Measurements from ENCODE around the gene MYPOP.

The MYPOP gene

DNA sequence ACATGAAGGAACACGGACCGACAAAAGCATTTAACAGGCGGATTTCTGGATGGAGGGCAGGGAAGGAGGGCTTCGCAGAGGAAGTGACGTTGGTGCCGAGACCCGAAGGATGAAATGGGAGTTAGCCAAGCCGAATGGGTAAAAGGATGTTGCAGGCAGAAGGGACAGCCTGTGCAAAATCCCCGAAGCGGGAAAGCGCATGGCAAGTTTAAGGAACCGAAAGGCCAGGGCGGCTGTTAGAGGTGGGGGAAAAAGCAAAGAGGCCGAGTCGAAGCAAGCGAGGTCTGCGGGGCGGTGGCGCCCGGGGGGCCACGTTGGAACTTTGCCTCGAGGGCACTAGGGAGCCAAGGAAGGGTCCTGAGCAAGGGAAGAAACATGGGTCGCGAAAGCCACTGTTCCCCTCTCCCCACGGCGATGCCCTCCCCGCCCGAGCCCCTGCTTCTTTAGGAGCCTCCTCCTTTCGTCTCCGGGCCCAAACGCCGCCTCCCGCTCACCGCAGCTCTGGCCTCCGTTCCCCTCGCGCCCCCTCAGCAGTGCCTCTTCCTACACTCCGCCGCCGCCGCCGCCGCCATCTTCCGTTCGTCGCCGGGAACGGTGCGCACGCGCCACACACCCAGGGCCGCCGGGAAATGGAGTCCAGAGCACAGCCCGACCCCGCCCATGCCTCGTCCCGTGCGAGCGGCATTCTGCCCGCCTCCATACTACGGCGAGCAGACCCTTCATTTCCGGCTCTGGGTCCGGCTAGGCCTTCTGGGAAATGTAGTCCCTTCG, 39.7 kb downstream of the MYPOP start, which contains the start of gene SYMPK (continued):
- TF ChIP-seq ZNF701 (tag by site-specific recombination; IDR thresholded peaks at IDR 0.05) (no peak), ZNF776 (tag by site-specific recombination; IDR thresholded peaks at IDR 0.05; ENCODE audit: borderline replicate concordance) (no peak), ZNF664 (tag by site-specific recombination; IDR thresholded peaks at IDR 0.05) (no peak), ZBTB8A (tag by site-specific recombination; IDR thresholded peaks at IDR 0.05) (no peak; the same call in 1 of the 2 replicates), ZNF580 (tag by site-specific recombination; IDR thresholded peaks at IDR 0.05) (0 out of 2 replicates have a peak, but pooled peaks have one; percentile 24), ZFP37 (tag by site-specific recombination; IDR thresholded peaks at IDR 0.05) (peak; percentile 90), WT1 (tag by site-specific recombination; IDR thresholded peaks at IDR 0.05) (no peak), ZNF501 (tag by site-specific recombination; IDR thresholded peaks at IDR 0.05) (0 out of 2 replicates have a peak, but pooled peaks have one; percentile 68), ZNF169 (tag by site-specific recombination; IDR thresholded peaks at IDR 0.05) (peak; percentile 64; the same call in 1 of the 2 replicates), ZNF600 (tag by site-specific recombination; IDR thresholded peaks at IDR 0.05) (no peak), TCF7L2 (IDR thresholded peaks at IDR 0.05; ENCODE audit: borderline replicate concordance, low read depth, low read length) (peak; percentile 85; the same call in 1 of the 2 replicates), ZNF184 (tag by site-specific recombination; IDR thresholded peaks at IDR 0.05) (no peak), ZSCAN18 (tag by site-specific recombination; IDR thresholded peaks at IDR 0.05) (peak; percentile 57; the same call in 1 of the 2 replicates), GLIS2 (tag by site-specific recombination; IDR thresholded peaks at IDR 0.05) (peak; percentile 32; the same call in 1 of the 2 replicates), ZNF585B (tag by site-specific recombination; IDR thresholded peaks at IDR 0.05) (no peak), ZNF626 (tag by site-specific recombination; IDR thresholded peaks at IDR 0.05) (no peak), HOXA7 (CRISPR knock-in tag; IDR thresholded peaks at IDR 0.05; ENCODE audit: borderline replicate concordance) (no peak), ZNF623 (tag by site-specific recombination; IDR thresholded peaks at IDR 0.05) (0 out of 2 replicates have a peak, but pooled peaks have one; percentile 26), SP3 (tag by site-specific recombination; IDR thresholded peaks at IDR 0.05) (peak; percentile 97), ZXDB (tag by site-specific recombination; IDR thresholded peaks at IDR 0.05) (peak; percentile 57), ZNF175 (tag by site-specific recombination; IDR thresholded peaks at IDR 0.05) (no peak), ZNF148 (tag by site-specific recombination; IDR thresholded peaks at IDR 0.05; ENCODE audit: borderline replicate concordance) (no peak; the same call in 1 of the 2 replicates), YY1 (tag by site-specific recombination; IDR thresholded peaks at IDR 0.05) (no peak; the same call in 1 of the 2 replicates), ZNF10 (tag by site-specific recombination; IDR thresholded peaks at IDR 0.05) (no peak), ZNF239 (tag by site-specific recombination; IDR thresholded peaks at IDR 0.05) (0 out of 2 replicates have a peak, but pooled peaks have one; percentile 15), SETDB1 (IDR thresholded peaks at IDR 0.05; ENCODE audit: insufficient read length, low read length) (no peak)
- TF ChIP-seq, protein P1, sequence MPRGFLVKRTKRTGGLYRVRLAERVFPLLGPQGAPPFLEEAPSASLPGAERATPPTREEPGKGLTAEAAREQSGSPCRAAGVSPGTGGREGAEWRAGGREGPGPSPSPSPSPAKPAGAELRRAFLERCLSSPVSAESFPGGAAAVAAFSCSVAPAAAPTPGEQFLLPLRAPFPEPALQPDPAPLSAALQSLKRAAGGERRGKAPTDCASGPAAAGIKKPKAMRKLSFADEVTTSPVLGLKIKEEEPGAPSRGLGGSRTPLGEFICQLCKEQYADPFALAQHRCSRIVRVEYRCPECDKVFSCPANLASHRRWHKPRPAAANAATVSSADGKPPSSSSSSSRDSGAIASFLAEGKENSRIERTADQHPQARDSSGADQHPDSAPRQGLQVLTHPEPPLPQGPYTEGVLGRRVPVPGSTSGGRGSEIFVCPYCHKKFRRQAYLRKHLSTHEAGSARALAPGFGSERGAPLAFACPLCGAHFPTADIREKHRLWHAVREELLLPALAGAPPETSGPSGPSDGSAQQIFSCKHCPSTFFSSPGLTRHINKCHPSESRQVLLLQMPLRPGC (tag by site-specific recombination; IDR thresholded peaks at IDR 0.05): no peak
- TF ChIP-seq, protein P2, sequence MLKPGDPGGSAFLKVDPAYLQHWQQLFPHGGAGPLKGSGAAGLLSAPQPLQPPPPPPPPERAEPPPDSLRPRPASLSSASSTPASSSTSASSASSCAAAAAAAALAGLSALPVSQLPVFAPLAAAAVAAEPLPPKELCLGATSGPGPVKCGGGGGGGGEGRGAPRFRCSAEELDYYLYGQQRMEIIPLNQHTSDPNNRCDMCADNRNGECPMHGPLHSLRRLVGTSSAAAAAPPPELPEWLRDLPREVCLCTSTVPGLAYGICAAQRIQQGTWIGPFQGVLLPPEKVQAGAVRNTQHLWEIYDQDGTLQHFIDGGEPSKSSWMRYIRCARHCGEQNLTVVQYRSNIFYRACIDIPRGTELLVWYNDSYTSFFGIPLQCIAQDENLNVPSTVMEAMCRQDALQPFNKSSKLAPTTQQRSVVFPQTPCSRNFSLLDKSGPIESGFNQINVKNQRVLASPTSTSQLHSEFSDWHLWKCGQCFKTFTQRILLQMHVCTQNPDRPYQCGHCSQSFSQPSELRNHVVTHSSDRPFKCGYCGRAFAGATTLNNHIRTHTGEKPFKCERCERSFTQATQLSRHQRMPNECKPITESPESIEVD (tag by site-specific recombination; IDR thresholded peaks at IDR 0.05): no peak
- TF ChIP-seq, protein P3, sequence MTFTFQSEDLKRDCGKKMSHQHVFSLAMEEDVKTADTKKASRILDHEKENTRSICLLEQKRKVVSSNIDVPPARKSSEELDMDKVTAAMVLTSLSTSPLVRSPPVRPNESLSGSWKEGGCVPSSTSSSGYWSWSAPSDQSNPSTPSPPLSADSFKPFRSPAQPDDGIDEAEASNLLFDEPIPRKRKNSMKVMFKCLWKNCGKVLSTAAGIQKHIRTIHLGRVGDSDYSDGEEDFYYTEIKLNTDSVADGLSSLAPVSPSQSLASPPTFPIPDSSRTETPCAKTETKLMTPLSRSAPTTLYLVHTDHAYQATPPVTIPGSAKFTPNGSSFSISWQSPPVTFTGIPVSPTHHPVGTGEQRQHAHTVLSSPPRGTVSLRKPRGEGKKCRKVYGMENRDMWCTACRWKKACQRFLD (tag by site-specific recombination; IDR thresholded peaks at IDR 0.05): no peak
